GM23338 (cell line): Measurements from ENCODE around the gene OBI1. TPM values are rescaled to one million over a fixed set of nuclear protein-coding genes. Genes with fewer than 3 reads are reported as not detected.

Source experiments
- CREB1 ChIP-seq: fragments of 250-450 bp; sonication (Bioruptor Pico); IDR thresholded peaks from 2 replicates; pipeline ENCODE4 v1.5.0; 2020; ENCODE audit warnings: low read depth, mild to moderate bottlenecking, moderate library complexity
- EZH2 ChIP-seq: fragments of 200-600 bp; sonication (generic); IDR thresholded peaks from one replicate; pipeline ENCODE4 v1.8.0; 2017; ENCODE audit warnings: antibody characterized with exemption, mild to moderate bottlenecking, low read depth; ENCODE audit not compliant: unreplicated experiment
- EZH2phosphoT487 ChIP-seq: fragments of 200-600 bp; sonication (generic); IDR thresholded peaks from one replicate; pipeline ENCODE4 v1.8.1; 2018; ENCODE audit warnings: antibody characterized with exemption; ENCODE audit not compliant: unreplicated experiment
- POLR2AphosphoS5 ChIP-seq: IDR thresholded peaks from 2 replicates; pipeline ENCODE4 v1.6.1; 2016; ENCODE audit warnings: antibody characterized with exemption, low read depth
- REST ChIP-seq: IDR thresholded peaks from one replicate; pipeline ENCODE4 v1.6.1; 2018; ENCODE audit warnings: antibody characterized with exemption; ENCODE audit not compliant: unreplicated experiment
- ZNF114 ChIP-seq: fragments of 250-450 bp; sonication (Bioruptor Pico); IDR thresholded peaks from 2 replicates; pipeline ENCODE4 v1.5.0; 2020; ENCODE audit warnings: mild to moderate bottlenecking, moderate library complexity
- ZNF462 ChIP-seq: fragments of 250-450 bp; sonication (Bioruptor Pico); IDR thresholded peaks from 2 replicates; pipeline ENCODE4 v1.5.0; 2020; ENCODE audit warnings: mild to moderate bottlenecking, moderate library complexity
- polyA plus RNA-seq: library from polyadenylated mRNA; unstranded; fragments of >200 nt; fragmentation: Nextera tagmentation; extraction: Ambion mirVana; gene quantifications from 2 replicates; pipeline ENCODE4 v1.2.1, GENCODE V29; 2016
- total RNA-seq: library from RNA; depleted of rRNA; stranded (reverse); fragments of >200 nt; shearing (Covaris generic); gene quantifications from 2 replicates; pipeline ENCODE4 v1.2.3, GENCODE V29; 2014

The OBI1 gene
- total and polyA plus RNA-seq, 2 experiments from 2014 or later = 8.2 to 11.1 TPM

DNA sequence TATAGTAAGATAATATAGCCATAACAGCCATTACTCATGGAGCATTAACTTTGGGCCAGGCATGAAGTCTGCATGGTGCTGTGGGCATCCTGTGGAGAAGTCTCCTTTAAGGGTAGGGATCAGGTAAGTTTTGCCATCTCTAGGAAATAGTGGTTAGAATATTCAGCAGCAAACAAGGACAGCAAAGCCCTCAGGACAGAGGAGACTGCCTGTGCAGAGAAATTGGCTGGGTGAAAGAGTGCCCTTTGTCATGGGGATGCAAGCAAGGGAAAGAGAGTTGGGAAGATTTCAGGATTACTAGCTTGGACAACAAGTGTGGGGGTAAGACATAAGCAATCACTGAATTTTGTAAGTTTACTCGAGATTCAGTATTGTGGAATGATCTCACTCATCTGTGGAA is 15.7 kb upstream of the OBI1 start (continued):
- TF ChIP-seq ZNF462 (CRISPR knock-in tag) (no peak), ZNF114 (no peak), EZH2 (no peak), POLR2AphosphoS5 (no peak), REST (no peak), EZH2phosphoT487 (no peak), CREB1 (CRISPR knock-in tag) (no peak)
